Stimulated activated CD4-positive, alpha-beta T cell treated with anti-CD3 and anti-CD28 coated beads, Interleukin-1b, Interleukin-23, amount 100 ng/mL, for 24 hours (primary cell): ENCODE data around the gene NCOR2.

ENCODE experiments used
- DNase-seq, 4 experiments: peaks; one replicate each; pipeline ENCODE4 v3.0.0-alpha.2; 2020; ENCODE audit warnings: low read depth in 4 of 4, low spot score in 1 of 4

Gene NCOR2

DNA sequence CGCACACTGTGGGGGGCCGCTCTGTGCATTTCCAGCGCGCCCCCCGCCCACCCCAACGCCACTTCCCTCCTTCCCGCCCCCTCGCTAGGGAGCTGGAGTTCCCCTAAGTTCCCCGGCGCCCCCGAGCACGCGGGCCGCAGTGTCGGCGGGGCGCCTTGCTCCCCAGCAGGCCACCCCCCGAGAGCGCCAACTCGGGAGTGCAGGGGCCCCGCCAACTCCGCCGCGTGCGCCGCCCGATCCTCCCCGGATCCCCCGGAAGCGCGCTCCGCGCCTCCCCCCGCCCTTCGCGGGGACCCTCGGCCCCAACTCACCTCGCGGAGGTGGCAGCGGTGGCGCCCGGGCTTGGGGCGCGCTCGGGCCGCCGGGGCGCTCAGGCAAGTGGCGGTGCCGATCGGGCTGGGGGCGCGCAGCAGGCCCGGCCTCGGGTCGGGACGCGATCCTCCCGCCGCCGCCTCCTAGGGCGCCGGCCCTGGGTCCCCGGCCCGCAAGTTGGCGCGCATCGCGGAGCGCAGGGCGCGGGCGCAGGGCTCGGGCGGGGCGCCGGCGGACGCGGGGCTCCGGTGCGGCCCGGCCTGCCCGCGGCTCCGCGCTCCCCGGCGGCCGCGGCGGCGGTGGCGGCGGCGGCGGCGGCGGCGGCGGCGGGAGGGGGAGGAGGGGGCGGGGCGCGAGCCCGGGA is at the start of gene NCOR2:
Gene NCOR2 (minus strand): TSS at position 616 of the 676 bp plus-strand sequence. CDS start 72,361 bp downstream, outside the sequence.
- DNase-seq = peak in 3 of 4 experiments; percentile 22 to 50 (median 30)

DNA sequence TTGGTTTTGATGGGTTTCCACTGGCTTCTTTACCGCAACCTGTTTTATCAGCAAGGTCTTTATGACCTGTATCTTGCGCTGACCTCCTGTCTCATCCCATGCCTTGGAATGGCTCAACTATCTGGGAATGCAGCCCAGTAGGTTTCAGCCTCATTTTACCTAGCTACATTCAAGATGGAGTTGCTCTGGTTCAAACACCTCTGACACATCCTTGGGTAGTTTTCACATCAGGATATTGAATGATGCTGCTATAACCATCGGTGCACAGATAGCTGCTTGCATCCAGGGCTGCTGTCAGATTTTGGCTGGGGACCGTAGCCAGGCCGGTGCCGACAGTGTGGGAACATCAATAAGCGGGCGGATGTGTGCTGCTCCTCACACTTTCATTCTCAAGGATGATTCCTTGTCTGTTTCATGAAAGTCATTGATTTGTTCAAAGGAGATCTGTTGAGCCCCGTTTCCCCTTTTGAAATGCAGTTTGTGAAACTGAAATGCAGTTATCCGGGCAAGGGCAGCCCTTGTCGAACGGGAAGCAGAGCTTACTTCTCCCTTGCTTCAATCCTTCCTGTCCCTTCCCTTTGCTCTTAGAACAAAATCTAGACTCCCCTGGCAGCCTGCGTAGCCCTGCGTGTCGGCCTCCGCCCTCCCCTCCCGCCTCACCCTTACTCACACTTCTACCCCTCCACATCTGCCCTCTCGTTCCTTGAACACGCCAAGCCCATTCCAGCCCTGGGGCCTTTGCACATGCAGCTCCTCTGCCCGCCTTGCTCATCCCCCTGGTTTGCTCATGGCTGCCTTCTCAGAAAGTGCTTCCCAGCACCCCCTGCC is 49.2 kb upstream of the NCOR2 start:
- no peak for DNase-seq

DNA sequence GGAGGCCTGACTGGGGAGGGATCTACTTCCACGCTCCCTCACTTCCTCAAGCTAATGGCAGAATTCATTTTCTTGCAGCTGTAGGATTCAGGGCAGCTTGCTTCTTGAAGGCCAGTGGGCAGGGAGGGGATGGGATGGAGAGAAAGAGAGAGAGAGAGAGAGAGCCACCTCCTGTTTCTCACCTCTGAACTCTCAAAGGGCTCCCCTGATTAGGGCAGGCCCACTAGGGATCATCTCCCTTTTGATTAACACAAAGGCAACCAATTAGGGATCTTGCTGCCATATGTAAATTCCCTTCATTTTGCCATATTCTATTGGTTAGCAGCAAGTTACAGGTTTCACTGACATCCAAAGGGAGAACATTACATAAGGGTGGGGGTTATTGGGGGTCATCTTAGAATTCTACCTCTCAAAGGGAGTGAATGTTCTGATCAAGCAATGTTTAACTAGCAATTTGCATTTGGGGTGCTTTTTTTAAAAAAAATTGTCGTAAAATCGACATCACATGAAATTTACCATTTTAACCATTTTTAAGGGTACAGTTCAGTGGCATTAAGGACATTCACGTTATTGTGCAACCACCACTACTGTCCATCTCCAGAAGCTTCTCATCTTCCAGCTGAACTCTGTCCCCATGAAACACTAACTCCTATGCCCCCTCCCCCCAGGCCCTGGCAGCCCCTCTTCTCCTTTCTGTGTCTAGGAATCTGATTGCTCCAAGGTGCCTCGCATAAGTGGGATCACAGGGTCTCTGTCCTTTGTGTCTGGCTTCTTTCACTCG is 47.3 kb upstream of the NCOR2 start:
- no peak for DNase-seq

GRCh38 chr12:124613151-124613585 is 45.8 kb upstream of the NCOR2 start:
- DNase-seq = no peak

- no peak for DNase-seq
These were observed 44.9 kb upstream of the NCOR2 start for GRCh38 chr12:124612410-124612680.

DNA sequence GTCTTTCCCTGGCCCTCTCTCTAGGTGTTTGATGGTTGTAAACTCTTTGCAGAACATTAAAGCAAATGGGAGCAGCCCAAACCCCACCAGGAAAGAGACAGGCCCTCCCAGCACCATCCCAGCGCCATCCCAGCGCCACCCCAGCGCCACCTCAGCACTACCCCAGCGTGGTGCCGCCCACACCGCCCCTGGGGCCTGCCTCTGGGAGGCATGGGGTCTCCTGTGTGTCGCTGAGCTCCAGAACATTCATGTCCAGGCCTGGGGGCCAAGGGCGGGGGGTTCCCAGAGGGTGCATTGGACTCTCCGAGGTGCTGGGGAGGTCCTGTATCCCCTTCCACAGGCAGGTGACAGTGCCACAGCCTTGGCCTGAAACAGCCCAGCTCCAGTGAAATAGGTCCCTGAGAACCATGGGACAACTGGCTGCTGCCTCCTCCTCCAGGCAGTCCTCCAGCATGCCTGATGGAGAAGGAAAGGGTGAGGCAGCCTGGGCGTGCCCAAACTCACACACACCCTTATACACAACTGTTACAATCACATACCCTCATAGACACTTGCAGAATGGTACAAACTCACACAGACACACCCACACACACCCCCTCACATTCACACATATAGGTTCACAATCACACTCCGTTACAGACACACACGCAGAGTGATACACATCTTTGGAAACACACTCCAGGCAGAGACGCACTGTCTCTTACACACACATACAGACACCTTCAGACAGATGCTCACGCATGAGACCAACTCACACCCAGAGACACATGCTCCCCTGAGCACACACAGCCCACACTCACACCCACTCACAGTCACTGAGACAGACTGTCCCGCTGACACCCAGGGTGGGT is 44.4 kb upstream of the NCOR2 start:
- DNase-seq = no peak

- DNase-seq = no peak
These were observed 43.5 kb upstream of the NCOR2 start for GRCh38 chr12:124610629-124611558.

- no peak for DNase-seq
These were observed 42.7 kb upstream of the NCOR2 start for GRCh38 chr12:124610021-124610612.

GRCh38 chr12:124609041-124609989 is 41.9 kb upstream of the NCOR2 start:
- peak; percentile 23 to 56 (median 38) for DNase-seq

DNA sequence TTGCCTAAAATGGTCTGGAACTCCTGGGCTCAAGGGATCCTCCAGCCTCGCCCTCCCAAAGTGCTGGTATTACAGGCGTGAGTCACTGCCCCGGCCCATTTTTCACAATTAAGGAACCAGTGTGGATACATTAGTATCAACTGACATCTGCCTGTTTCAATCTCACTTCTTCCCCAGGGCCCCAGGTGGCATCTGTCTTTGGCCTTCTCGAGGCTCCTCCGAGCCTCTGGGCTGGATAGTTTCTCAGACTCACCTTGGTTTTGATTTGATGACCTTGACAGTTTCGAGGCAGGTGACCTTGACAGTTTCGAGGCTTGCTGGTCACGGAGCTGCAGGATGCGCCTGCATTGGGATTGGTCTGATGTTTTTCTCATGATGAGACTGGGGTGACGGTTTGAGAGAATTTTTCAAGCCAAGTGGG is 41.0 kb upstream of the NCOR2 start:
- no peak for DNase-seq

GRCh38 chr12:124607681-124608425 is 40.4 kb upstream of the NCOR2 start:
- DNase-seq = no peak

- DNase-seq = no peak
These were observed 38.7 kb upstream of the NCOR2 start for GRCh38 chr12:124605883-124606774.

DNA sequence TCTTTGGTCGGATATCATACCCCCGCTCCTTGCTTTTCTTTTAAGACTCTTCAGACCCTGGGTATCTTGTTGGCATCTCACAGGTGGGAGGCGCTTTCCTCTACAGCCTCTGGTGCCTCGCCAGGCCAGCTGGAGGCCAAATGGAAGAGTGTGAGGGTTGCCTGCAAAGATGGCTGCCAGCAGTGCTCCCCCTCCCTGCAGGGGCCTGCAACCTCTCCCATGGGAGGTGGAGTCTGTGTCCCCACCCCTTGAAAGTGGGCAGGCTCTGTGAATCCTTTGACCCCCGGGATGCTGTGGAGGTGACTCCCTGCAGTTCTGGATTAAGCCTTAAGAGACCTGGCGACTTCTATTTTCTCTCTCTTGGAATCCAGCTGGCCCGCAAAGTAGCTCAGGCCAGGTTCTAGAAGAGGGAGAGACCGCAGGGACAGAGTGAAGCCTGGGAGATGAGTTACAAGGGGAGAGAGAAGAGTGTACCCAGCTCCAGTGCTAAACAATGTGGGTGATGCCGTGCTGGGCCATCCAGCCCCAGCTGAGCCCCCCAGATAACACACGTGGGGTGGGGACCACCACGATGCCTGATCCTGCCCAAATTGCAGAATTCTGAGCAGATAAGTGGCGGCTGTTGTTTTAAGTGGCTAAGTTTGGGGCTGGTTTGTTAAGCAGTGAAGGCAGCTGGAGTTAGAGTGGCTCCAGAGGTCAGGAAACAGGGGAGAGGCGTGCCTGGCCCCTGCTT is 37.9 kb upstream of the NCOR2 start:
- DNase-seq = no peak

DNA sequence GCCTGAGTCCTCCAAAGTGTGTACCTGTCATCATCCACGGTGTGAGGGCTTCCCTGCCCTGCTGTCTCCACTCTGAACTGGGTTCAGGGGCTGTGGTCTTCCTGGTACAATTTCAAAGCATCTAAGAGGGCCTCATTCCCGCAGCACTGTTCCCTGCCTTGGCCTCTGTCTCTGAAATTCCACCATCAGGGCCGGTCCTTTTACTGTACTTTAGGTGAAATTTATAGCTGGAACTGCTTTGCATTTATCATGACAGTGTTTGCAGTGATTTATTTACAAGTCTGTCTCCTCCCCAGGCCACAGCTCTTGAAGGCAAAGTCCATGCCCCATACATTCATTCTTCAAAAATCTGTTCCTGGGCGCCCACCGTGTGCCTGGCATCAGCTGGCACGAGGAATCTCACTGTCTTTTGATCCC is 36.9 kb upstream of the NCOR2 start:
- no peak for DNase-seq

DNA sequence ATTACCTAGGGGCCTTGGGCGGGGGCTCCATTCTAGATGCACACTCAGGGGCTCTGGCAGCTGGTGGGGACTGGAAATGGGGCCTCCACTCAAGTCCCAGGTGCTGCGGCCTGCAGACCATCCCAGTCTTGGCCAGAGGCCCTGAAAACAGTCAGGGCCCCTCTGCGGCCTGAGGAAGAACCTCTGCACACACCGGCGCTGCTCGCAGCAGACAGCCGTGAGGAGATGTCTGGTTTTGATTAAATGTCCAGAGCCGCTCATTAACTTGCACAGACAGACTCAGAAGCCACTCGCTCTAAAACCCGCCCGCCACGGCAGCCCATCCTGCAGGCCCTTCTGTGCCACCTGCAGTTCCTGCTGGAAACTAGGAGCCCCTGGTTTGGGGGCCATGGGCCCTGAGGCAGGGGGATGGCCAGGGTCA is 36.4 kb upstream of the NCOR2 start:
- no peak for DNase-seq

DNA sequence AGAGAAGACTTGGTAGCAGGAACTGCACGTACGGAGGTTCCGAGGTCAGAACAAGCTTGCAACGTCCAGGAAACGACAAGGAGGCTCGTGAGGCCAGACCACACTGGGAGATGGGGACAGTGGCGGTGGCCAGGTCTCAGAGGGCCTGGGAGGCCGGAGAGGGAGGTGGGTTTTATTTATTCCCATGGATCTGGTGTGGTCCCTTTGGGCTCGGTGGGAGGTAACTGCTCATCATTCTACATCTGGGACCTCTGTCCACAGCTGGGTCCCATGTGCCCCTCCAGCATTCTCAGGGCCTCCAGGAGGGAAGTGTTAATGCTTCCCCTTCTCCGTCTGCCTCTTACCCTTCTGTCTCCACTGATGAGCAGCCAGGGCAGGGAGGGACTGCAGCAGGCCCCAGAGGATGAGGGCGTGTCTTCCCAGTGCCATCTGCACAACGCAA is 35.7 kb upstream of the NCOR2 start:
- DNase-seq = no peak
